Measurements from ENCODE around the gene FAHD2A.
"Not testable (repeated sequence)": the region's sequence is repeated elsewhere in the genome, so short reads cannot be mapped to it uniquely, and the experiment has no call there.

Gene FAHD2A, protein sequence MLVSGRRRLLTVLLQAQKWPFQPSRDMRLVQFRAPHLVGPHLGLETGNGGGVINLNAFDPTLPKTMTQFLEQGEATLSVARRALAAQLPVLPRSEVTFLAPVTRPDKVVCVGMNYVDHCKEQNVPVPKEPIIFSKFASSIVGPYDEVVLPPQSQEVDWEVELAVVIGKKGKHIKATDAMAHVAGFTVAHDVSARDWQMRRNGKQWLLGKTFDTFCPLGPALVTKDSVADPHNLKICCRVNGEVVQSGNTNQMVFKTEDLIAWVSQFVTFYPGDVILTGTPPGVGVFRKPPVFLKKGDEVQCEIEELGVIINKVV

DNA sequence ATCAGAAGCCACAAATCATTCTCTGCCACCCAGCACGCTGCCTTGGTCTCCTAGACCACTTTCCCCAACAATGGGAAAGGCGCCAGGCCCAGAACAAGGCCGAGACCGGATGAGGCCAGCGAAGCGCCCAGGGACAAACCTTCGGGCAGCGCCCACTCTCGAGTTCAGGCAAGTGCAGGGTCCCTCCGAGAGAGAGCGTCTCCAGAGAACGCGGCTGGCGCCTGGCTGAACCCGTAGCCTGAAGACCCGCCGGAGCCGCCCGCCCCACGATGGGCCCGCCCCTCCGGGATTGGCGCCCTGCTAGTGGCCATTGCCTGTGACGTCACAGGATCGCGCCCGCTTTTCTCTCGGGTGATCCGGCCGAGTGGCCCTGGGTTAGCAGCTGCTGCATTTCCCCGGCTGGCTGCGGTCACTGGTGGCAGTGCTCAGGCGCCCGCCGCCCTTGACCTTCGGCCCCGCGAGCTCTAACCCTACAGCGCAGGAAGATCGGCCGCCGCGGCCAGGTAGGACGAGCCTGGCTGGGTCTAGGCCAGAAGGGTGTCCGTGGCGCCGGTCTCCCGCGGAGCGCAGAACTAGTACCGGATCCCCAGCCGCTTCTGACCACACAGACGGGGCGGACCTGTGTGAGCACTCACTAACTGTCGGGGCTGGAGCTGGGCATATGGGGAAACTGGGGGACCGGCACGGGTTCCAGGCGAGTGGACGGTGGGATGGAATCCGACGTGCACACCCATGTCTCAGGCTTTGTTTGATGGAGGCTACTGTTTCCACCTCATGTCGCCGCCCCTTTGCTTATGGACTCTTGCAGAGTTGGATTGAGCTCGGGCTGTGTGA, at the start of gene FAHD2A:
Gene FAHD2A (plus strand): TSS at position 339 of the 834 bp plus-strand sequence. CDS start 2,851 bp downstream, outside the sequence.
- peak; percentile 83 for DNase-seq

- no peak for DNase-seq
These were observed 49.4 kb upstream of the FAHD2A start for GRCh38 chr2:95353055-95353575.

GRCh38 chr2:95353613-95354468, 48.7 kb upstream of the FAHD2A start:
- DNase-seq, result no peak

- no peak for DNase-seq
These were observed 48.0 kb upstream of the FAHD2A start for GRCh38 chr2:95354469-95354901.

DNA sequence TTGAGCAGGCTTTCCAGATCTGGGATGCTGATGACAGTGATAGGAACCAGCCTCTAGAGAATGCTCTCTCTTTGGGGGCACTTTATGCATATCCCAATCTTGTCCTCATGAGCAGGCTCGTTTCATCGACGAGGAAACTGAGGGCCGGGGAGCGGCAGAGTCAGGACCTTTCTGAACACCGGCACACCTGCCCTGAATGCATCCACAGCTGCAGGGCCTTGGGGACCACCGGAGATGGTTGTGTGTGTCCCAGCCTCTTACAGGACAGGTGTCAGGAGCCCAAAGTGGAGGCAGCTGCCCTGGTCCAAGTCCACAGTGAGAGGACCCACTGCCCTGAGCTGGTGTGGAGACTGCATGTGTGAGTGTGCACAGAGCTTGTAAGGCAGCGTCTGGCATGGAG, 47.6 kb upstream of the FAHD2A start:
- no peak for DNase-seq

DNA sequence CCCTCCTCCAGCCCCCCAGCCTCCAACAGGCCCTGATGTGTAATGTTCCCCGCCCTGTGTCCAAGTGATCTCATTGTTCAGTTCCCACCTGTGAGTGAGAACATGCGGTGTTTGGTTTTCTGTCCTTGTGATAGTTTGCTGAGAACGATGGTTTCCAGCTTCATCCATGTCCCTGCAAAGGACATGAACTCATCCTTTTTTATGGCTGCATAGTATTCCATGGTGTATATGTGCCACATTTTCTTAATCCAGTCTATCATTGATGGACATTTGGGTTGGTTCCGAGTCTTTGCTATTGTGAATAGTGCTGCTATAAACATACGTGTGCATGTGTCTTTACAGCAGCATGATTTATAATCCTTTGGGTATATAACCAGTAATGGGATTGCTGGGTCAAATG, 47.0 kb upstream of the FAHD2A start:
- not testable (repeated sequence) for DNase-seq

- no peak for DNase-seq
These were observed 45.4 kb upstream of the FAHD2A start for GRCh38 chr2:95356821-95357700.

GRCh38 chr2:95357717-95358280, 44.7 kb upstream of the FAHD2A start:
- no peak for DNase-seq

- peak; percentile 6 for DNase-seq
These were observed 43.5 kb upstream of the FAHD2A start for GRCh38 chr2:95359031-95359430.

DNA sequence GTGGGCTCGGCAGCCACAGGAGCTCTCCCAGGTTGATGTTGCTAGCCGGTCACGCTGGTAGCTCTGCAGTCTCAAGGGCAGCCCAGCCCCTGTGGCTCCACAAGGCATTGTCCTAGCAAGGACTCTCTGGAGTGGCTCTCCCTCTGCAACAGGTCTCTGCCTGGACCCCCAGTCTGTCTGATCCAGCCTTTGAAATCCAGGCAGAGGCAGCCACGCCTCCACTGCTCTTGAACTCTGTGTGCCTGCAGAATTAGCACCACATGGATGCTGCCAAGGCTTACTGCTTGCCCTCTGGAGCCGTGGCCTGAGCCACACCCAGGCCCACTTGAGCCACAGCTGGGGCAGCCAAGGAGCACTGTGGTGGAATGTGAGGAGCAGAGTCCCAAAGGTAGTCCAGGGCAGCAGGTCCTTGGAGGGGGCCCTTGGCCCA, 43.0 kb upstream of the FAHD2A start:
- no peak for DNase-seq

DNA sequence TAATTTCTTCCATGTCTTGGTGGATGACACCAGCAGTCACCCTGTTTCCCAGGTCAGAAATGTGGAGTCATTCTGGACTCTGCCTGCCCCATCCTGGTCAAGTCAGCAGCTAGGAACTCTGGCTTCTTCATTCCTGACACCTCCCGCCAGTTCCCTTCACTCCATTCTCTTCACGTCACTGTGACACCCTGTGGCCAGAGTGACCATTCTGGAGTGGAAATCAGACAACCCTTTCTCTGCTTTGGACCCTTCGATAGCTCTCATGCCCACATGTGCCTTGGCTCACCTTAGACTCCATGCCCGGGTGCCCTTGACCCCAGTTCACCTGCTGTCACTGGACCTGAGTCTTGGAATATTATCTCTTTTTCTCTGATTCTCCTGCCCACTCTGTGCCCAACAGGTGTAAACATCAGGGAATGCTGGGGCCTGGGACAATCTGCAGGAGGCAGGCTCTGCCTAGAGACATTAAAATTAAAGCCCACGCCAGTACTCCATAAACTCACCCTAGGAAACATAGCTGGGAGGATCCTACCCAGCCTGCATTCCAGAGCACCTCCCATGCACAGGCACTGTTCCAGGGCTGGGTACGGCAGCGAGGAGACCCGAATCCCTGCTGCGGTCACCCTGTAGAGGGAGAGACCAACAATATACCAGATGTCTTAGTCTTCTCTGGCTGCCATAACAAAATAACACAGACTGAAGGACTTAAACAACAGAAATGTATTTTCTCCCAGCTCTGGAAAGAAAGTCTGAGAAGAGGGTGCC, 41.1 kb upstream of the FAHD2A start:
- DNase-seq, result no peak

- DNase-seq, result no peak
These were observed 40.0 kb upstream of the FAHD2A start for GRCh38 chr2:95362486-95362885.

GRCh38 chr2:95366514-95366913, 36.0 kb upstream of the FAHD2A start:
- no peak for DNase-seq

DNA sequence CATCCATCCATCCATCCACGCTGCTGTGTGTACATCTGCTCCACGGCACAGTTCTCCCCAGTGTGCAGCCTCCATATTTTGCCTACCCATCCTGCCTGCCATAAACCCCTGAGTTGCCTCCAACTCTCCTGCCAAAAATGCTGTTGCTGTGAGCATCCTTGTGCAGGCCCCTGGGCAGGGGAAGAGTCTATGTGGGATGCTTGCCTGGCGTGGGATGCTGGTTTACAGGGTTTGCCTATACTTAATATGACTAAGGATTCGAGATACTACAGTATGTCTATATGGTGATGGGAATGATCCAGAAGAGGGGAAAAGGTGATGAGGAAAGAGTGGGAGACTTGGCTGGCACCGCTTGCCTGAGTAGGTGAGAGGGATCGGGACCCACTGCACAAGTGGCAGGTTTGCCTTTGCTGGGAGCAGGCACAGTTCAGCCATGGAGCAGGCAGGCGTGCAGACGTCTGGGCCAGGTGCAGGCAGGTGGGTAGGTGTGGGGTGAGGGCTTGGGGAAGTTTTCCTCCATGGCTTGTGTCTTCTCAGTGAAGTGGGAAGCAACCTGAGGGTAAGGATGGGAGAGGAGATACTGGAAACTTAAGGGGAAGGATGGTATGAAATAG, 30.2 kb upstream of the FAHD2A start:
- DNase-seq, result no peak

DNA sequence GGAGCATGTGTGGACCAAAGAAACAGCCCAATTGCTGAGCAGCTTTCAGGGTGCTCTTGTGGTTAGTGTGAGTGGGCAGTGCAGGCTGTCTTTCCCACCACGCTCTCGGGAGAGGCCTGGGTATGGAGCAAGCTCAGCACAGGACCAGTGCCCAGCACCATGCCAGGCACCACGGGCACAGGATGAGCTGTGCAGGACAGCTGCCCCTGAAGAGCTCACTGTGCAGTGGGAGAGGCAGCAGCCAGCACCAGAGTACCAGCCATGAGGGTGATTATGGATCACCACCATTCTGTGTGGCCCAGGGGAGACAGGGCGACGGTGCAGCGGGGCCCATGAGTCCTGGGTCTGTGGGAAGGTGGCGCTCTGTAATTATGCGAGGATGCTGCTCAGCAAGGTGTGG, 29.7 kb upstream of the FAHD2A start:
- no peak for DNase-seq

DNA sequence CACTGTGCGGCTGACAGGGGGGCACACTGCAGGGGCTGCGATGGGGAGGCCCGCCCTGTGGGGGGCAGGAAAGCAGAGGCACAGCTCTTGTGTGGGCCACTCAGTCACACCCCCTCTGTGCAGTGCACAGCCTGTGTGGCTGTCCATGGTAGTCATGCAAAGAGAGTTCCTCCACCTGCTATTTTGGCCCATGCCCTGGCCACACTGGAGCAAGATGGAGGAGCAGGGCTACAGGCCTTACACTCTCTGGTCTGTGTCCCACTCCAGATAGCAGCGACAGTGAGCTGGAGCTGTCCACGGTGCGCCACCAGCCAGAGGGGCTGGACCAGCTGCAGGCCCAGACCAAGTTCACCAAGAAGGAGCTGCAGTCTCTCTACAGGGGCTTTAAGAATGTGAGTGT, 28.5 kb upstream of the FAHD2A start:
- no peak for DNase-seq

- no peak for DNase-seq
These were observed 28.0 kb upstream of the FAHD2A start for GRCh38 chr2:95374451-95374920.

- no peak for DNase-seq
These were observed 27.5 kb upstream of the FAHD2A start for GRCh38 chr2:95374921-95375471.

DNA sequence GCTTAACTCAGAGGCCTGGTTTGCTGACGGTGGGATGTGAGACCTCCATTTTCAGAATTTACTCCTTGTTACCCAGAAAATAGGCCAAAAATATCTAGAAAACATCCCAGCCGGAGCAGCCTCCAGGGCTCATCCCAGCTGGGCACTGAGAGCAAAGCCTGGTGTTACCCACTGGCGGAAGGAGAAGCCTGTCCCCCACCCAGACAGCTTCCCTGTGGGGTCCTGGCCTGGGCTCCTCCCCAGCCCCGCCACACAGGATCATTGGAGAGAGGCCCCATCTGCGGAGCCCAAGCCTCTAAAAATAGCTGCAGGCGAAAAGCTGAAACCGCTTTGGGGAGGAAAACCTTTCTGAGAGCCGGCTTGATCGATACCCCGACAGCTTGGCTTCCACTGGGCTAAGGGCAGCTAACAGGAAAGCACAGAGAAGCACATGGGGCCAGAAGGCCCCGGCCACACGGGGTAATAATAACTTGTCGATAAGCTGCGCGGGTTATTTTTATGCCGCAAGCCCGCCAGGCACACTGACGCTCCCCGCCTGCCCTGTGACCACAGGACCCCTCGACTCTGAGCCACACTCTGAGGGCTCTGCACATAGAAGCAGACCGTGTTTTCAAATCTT, 26.9 kb upstream of the FAHD2A start:
- no peak for DNase-seq

Data from T1000 (cell line).